WTC11 (cell line): ENCODE results near the gene TMEM94. TPM values are rescaled to one million over a fixed set of nuclear protein-coding genes. Genes with fewer than 3 reads are reported as not detected.

Source experiments
- ATAC-seq: fragments of 200-7000 bp; cut with Tn5 transposase; 2 replicates; pipeline ENCODE4 v1.10.0; 2021; ENCODE audit warnings: mild to moderate bottlenecking, moderate library complexity
- CTCF ChIA-PET: fragments of 300-600 bp; sonication (Branson Sonifier 250); formaldehyde crosslinking; loops from one replicate; lab custom pipeline; 2021; ENCODE audit warnings: antibody characterized with exemption; lab: Charles Lee
- POLR2A ChIA-PET: fragments of 350-600 bp; sonication (Branson Sonifier 250); formaldehyde crosslinking; loops from one replicate; lab custom pipeline; 2021; ENCODE audit warnings: antibody characterized with exemption; lab: Charles Lee
- DNase-seq: peaks from one replicate; pipeline ENCODE4 v3.0.0; 2021; ENCODE audit warnings: low spot score
- H3K27ac Mint-ChIP-seq: 2 replicates; pipeline ENCODE4 v1.8.0; 2021; ENCODE audit warnings: mixed read lengths
- H3K27me3 Mint-ChIP-seq: 2 replicates; pipeline ENCODE4 v1.8.0; 2021; ENCODE audit warnings: low read depth, mild to moderate bottlenecking, moderate library complexity, mixed read lengths
- H3K36me3 Mint-ChIP-seq: 2 replicates; pipeline ENCODE4 v1.8.0; 2021; ENCODE audit warnings: mixed read lengths
- H3K4me1 Mint-ChIP-seq: 2 replicates; pipeline ENCODE4 v1.8.0; 2022; ENCODE audit warnings: mixed read lengths
- H3K4me3 Mint-ChIP-seq: 2 replicates; pipeline ENCODE4 v1.8.0; 2021; ENCODE audit warnings: mild to moderate bottlenecking, moderate library complexity, mixed read lengths
- H3K9me3 Mint-ChIP-seq: 2 replicates; pipeline ENCODE4 v1.8.0; 2021; ENCODE audit warnings: mixed read lengths
- CBFB ChIP-seq: sonication (generic); formaldehyde crosslinking; IDR thresholded peaks from 2 replicates; pipeline ENCODE4 v1.8.1; 2022; ENCODE audit warnings: mild to moderate bottlenecking, low read depth, missing genetic modification reagents
- CREB1 ChIP-seq: sonication (generic); formaldehyde crosslinking; IDR thresholded peaks from 2 replicates; pipeline ENCODE4 v1.8.0; 2023; ENCODE audit warnings: mild to moderate bottlenecking, missing genetic modification reagents
- NFATC4 ChIP-seq: fragments of 250-450 bp; sonication (Bioruptor Pico); IDR thresholded peaks from 2 replicates; pipeline ENCODE4 v1.9.0; 2021; ENCODE audit warnings: mild to moderate bottlenecking
- NFE2L1 ChIP-seq: sonication (generic); formaldehyde crosslinking; IDR thresholded peaks from 2 replicates; pipeline ENCODE4 v1.8.1; 2023; ENCODE audit warnings: missing genetic modification reagents
- OVOL2 ChIP-seq: fragments of 250-450 bp; sonication (Bioruptor Pico); IDR thresholded peaks from 2 replicates; pipeline ENCODE4 v1.9.0; 2021; ENCODE audit warnings: mild to moderate bottlenecking, borderline replicate concordance
- PRRX2 ChIP-seq: fragments of 250-450 bp; sonication (Bioruptor Pico); IDR thresholded peaks from 2 replicates; pipeline ENCODE4 v1.8.0; 2021; ENCODE audit warnings: mild to moderate bottlenecking
- USF2 ChIP-seq: sonication (generic); formaldehyde crosslinking; IDR thresholded peaks from 2 replicates; pipeline ENCODE4 v1.8.1; 2023; ENCODE audit warnings: mild to moderate bottlenecking, missing genetic modification reagents, moderate library complexity
- ZNF263 ChIP-seq: sonication (generic); formaldehyde crosslinking; IDR thresholded peaks from 2 replicates; pipeline ENCODE4 v1.8.1; 2022; ENCODE audit warnings: low read depth, mild to moderate bottlenecking, moderate library complexity, missing genetic modification reagents
- ZNF416 ChIP-seq: fragments of 250-450 bp; sonication (Bioruptor Pico); IDR thresholded peaks from 2 replicates; pipeline ENCODE4 v1.9.0; 2021; ENCODE audit warnings: mild to moderate bottlenecking, inconsistent platforms
- ZNF425 ChIP-seq: fragments of 250-450 bp; sonication (Bioruptor Pico); conservative IDR thresholded peaks from 2 replicates; pipeline ENCODE4 v1.9.0; 2021; ENCODE audit warnings: mild to moderate bottlenecking
- total RNA-seq: library from RNA; stranded (reverse); gene quantifications from 3 replicates; pipeline ENCODE4 v1.2.3, GENCODE V29; 2021
- TF ChIP-seq, protein P1 (sequence below): fragments of 250-450 bp; sonication (Bioruptor Pico); IDR thresholded peaks from 2 replicates; pipeline ENCODE4 v1.9.0; 2021; ENCODE audit warnings: mild to moderate bottlenecking
- TF ChIP-seq, protein P2 (sequence below): fragments of 250-450 bp; sonication (Bioruptor Pico); IDR thresholded peaks from 2 replicates; pipeline ENCODE4 v2.1.2; 2022; ENCODE audit warnings: mild to moderate bottlenecking, moderate library complexity
- TF ChIP-seq, protein P3 (sequence below): sonication (generic); formaldehyde crosslinking; IDR thresholded peaks from 2 replicates; pipeline ENCODE4 v1.8.1; 2022; ENCODE audit warnings: mild to moderate bottlenecking, moderate library complexity, missing genetic modification reagents

The TMEM94 gene
- total RNA-seq, 1 experiment from 2014 or later: 76.9 TPM

DNA sequence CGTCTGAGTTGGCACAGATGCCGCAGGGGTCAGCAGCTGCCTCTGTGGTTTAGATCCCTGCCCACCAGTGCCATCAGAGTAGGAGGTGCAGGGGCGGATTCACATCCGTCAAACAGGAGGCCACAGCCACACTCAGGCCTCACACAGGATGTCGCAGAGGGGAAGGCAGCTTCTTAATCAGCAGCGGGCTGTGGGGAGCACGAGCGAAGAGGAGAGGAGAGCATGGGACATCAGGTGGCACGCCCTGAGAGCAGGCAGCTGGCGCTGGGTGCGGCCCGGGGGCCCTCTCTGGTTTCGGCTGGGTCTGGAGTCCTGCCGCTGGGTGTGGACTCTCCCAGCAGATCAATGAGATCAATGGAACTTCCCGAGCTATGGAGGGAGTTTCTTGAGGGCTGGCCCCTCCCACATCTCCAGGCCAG, 78.7 kb downstream of the TMEM94 start (continued):
- TF ChIP-seq, protein P1, sequence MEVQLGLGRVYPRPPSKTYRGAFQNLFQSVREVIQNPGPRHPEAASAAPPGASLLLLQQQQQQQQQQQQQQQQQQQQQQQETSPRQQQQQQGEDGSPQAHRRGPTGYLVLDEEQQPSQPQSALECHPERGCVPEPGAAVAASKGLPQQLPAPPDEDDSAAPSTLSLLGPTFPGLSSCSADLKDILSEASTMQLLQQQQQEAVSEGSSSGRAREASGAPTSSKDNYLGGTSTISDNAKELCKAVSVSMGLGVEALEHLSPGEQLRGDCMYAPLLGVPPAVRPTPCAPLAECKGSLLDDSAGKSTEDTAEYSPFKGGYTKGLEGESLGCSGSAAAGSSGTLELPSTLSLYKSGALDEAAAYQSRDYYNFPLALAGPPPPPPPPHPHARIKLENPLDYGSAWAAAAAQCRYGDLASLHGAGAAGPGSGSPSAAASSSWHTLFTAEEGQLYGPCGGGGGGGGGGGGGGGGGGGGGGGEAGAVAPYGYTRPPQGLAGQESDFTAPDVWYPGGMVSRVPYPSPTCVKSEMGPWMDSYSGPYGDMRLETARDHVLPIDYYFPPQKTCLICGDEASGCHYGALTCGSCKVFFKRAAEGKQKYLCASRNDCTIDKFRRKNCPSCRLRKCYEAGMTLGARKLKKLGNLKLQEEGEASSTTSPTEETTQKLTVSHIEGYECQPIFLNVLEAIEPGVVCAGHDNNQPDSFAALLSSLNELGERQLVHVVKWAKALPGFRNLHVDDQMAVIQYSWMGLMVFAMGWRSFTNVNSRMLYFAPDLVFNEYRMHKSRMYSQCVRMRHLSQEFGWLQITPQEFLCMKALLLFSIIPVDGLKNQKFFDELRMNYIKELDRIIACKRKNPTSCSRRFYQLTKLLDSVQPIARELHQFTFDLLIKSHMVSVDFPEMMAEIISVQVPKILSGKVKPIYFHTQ (CRISPR knock-in tag): no peak
- TF ChIP-seq, all 79 proteins: peak for 0

DNA sequence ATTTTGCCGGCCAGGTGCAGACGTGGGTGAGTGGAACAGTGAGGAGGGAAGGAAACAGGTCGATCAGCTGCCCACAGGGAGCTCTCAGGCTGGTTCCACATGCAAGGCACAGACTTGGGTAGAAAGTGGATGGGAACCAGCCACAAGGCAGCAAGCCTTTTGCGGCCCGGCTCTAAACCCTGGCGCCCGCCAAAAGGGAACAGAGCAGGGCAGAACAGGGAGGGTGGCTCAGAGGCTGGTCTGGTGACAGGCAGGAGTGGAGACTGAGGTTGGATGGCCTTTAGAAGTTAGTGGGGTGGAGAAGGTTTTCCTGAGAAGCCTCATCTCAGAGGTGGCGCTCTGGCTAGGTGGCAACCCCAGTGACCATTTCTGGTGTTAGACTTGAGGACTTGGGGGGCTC, 79.4 kb downstream of the TMEM94 start:
- POLR2A ChIA-PET: no interaction called here

DNA sequence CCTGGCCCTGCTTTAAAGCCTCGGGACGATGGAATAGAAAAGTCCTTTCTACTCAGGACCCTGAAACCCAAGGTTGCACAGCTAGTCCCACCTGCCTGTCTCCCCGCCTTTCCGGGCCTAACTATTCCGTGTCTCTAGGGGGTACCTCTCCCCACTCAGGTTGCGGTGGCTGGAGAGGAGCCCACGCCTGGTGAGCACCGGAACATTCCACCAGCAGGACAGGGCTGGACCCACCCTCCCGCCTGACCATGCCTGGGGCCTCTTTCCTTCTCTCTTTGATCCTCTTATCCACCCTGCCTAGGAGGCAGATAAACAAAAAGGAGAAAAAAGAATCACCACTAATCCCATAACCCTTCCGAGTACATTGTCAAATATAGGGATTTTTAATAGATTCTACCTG, 79.9 kb downstream of the TMEM94 start:
- no peak overlapping the region for H3K27ac Mint-ChIP-seq
- no peaks in the 10 kb centered on the region for H3K27me3 Mint-ChIP-seq
- ChIA-PET CTCF (interaction anchor here (1.6 kb wide), 1 partner anchor 10 kb away, joined by 6 read pairs; no protein-coding TSS in a partner anchor), POLR2A (no interaction called here)
- peaks cover 8% of the 10 kb centered on the region for H3K36me3 Mint-ChIP-seq
- H3K4me3 Mint-ChIP-seq: no peak overlapping the region
- TF ChIP-seq ZNF416 (CRISPR knock-in tag): no peak
- TF ChIP-seq CREB1 (CRISPR knock-in tag): no peak
- TF ChIP-seq USF2 (CRISPR knock-in tag): no peak
- H3K9me3 Mint-ChIP-seq: no peaks in the 10 kb centered on the region
- ATAC-seq (no peak), DNase-seq (no peak)
- H3K4me1 Mint-ChIP-seq: peaks cover 2% of the 10 kb centered on the region

More for the DNA sequence above, 79.4 kb downstream of the TMEM94 start:
- Mint-ChIP-seq H3K9me3 (no peaks in the 10 kb centered on the region), H3K27me3 (no peaks in the 10 kb centered on the region), H3K4me1 (peaks cover 7% of the 10 kb centered on the region), H3K36me3 (peaks cover 8% of the 10 kb centered on the region), H3K4me3 (no peak overlapping the region), H3K27ac (peak overlapping the region; percentile 82)
- ATAC-seq (no peak), DNase-seq (no peak)
- CTCF ChIA-PET: interaction anchor here (0.9 to 1.6 kb wide), 4 partner anchors 9 to 98 kb away, joined by 3 to 6 read pairs (median 3); partner anchors contain the start of gene TSEN54
- TF ChIP-seq ZNF425 (no peak), CBFB (CRISPR knock-in tag) (no peak), NFE2L1 (CRISPR knock-in tag) (no peak), ZNF263 (no peak), PRRX2 (no peak), NFATC4 (CRISPR knock-in tag) (no peak), OVOL2 (CRISPR knock-in tag) (no peak)
- TF ChIP-seq, protein P2, sequence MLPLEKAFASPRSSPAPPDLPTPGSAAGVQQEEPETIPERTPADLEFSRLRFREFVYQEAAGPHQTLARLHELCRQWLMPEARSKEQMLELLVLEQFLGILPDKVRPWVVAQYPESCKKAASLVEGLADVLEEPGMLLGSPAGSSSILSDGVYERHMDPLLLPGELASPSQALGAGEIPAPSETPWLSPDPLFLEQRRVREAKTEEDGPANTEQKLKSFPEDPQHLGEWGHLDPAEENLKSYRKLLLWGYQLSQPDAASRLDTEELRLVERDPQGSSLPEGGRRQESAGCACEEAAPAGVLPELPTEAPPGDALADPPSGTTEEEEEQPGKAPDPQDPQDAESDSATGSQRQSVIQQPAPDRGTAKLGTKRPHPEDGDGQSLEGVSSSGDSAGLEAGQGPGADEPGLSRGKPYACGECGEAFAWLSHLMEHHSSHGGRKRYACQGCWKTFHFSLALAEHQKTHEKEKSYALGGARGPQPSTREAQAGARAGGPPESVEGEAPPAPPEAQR (CRISPR knock-in tag): no peak
- TF ChIP-seq, protein P3, sequence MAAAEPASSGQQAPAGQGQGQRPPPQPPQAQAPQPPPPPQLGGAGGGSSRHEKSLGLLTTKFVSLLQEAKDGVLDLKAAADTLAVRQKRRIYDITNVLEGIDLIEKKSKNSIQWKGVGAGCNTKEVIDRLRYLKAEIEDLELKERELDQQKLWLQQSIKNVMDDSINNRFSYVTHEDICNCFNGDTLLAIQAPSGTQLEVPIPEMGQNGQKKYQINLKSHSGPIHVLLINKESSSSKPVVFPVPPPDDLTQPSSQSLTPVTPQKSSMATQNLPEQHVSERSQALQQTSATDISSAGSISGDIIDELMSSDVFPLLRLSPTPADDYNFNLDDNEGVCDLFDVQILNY (CRISPR knock-in tag): no peak
- TF ChIP-seq, all 79 proteins: peak for 0
